PC-3 (cell line): ENCODE data around the gene PICALM.

Experiments used
- EZH2 ChIP-seq: fragments of 300-600 bp; sonication (generic); IDR thresholded peaks from one replicate; pipeline ENCODE4 v1.6.1; 2017; ENCODE audit warnings: antibody characterized with exemption, mild to moderate bottlenecking, low read length; ENCODE audit not compliant: unreplicated experiment
- EZH2phosphoT487 ChIP-seq: fragments of 300-600 bp; sonication (generic); IDR thresholded peaks from 2 replicates; pipeline ENCODE4 v1.6.1; 2018; ENCODE audit warnings: mild to moderate bottlenecking, antibody characterized with exemption, low read length, borderline replicate concordance
- TF ChIP-seq, protein P1 (sequence below): fragments of 300-600 bp; sonication (generic); conservative IDR thresholded peaks from 2 replicates; pipeline ENCODE4 v1.5.1; 2017; ENCODE audit warnings: antibody characterized with exemption, low read depth, mild to moderate bottlenecking, low read length

DNA sequence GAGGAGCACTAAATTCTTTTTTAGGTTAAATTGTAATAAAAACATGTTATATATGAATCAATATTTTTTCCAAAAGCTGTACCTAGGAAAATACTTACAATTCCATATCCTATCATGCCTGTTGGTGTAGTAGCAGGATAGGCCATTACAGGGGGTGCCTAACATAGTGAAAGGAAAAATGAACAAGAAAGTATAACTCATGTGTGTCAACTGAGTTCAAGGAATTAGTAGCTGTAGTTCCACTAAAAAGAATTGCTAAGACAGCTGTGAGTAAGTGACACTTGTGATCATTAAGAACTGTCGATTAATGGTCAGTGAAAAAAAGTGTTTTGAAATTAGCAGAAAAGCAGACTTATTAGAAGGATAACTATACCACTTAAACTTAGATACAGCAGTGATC lies 92.4 kb downstream of the PICALM start:
- TF ChIP-seq, protein P1, sequence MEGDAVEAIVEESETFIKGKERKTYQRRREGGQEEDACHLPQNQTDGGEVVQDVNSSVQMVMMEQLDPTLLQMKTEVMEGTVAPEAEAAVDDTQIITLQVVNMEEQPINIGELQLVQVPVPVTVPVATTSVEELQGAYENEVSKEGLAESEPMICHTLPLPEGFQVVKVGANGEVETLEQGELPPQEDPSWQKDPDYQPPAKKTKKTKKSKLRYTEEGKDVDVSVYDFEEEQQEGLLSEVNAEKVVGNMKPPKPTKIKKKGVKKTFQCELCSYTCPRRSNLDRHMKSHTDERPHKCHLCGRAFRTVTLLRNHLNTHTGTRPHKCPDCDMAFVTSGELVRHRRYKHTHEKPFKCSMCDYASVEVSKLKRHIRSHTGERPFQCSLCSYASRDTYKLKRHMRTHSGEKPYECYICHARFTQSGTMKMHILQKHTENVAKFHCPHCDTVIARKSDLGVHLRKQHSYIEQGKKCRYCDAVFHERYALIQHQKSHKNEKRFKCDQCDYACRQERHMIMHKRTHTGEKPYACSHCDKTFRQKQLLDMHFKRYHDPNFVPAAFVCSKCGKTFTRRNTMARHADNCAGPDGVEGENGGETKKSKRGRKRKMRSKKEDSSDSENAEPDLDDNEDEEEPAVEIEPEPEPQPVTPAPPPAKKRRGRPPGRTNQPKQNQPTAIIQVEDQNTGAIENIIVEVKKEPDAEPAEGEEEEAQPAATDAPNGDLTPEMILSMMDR, result no peak
- TF ChIP-seq EZH2phosphoT487 (no peak), EZH2 (no peak)
